Measurements from ENCODE around the gene PSMC2. TPM values are rescaled to one million over a fixed set of nuclear protein-coding genes. Genes with fewer than 3 reads are reported as not detected.

The PSMC2 gene
- polyA plus RNA-seq, 2 of the 4 experiments (the other 2 are of a cell fraction), result 252 to 287 TPM

GRCh38 chr7:103391150-103391549, 43.7 kb downstream of the PSMC2 start (continued):
- TF ChIP-seq HES2 (IDR thresholded peaks at IDR 0.05) (no peak), USF2 (IDR thresholded peaks at IDR 0.05) (no peak), REST (IDR thresholded peaks at IDR 0.05) (no peak), BCL3 (IDR thresholded peaks at IDR 0.05) (no peak), SMC3 (IDR thresholded peaks at IDR 0.05) (no peak), PHF8 (IDR thresholded peaks at IDR 0.05; ENCODE audit: borderline replicate concordance, low read depth) (no peak), CTCF (IDR thresholded peaks at IDR 0.05) (no peak), RCOR1 (IDR thresholded peaks at IDR 0.05; ENCODE audit: low read depth, low read length) (no peak), HDAC2 (IDR thresholded peaks at IDR 0.05) (no peak)

- Histone ChIP-seq H3K27ac (no peak overlapping the region), H3K4me3 (no peak overlapping the region)
- DNase-seq (ENCODE audit: low read depth in 1 of 2, low spot score in 1 of 2), result no peak
These were observed 44.5 kb downstream of the PSMC2 start for GRCh38 chr7:103391976-103392375.

More at GRCh38 chr7:103391976-103392375, 44.5 kb downstream of the PSMC2 start:
- TF ChIP-seq ELK1 (IDR thresholded peaks at IDR 0.05; ENCODE audit: low read depth, low read length) (no peak), JUNB (IDR thresholded peaks at IDR 0.05) (no peak), HES2 (IDR thresholded peaks at IDR 0.05) (no peak), SMC3 (IDR thresholded peaks at IDR 0.05) (no peak), HOXB5 (CRISPR knock-in tag; IDR thresholded peaks at IDR 0.05) (no peak), HMGXB4 (CRISPR knock-in tag; IDR thresholded peaks at IDR 0.05; ENCODE audit: borderline replicate concordance) (no peak), NFE2L2 (conservative IDR thresholded peaks at IDR 0.05; ENCODE audit: low read length) (no peak), HDAC2 (IDR thresholded peaks at IDR 0.05) (no peak), RARB (CRISPR knock-in tag; IDR thresholded peaks at IDR 0.05) (no peak), CHD2 (IDR thresholded peaks at IDR 0.05; ENCODE audit: low read length, partially characterized antibody) (no peak), NPAS2 (CRISPR knock-in tag; IDR thresholded peaks at IDR 0.05; ENCODE audit: borderline replicate concordance) (no peak)
- WGBS (ENCODE audit: missing lambda C conversion rate), result 31% methylated on average over 2 of the region's 2 CpGs
- CTCF ChIA-PET, result no interaction called here
- Histone ChIP-seq H3K4me2 (no peak overlapping the region), H3K9me3 (no peaks in the 10 kb centered on the region), H3K4me1 (no peaks in the 10 kb centered on the region)
- FAIRE-seq (no peak), ATAC-seq (no peak)
- POLR2A ChIA-PET, result no interaction called here

Data from A549 (cell line).